Activated gamma-delta T cell (primary cell): ENCODE results near the gene UTRN.

Source experiments
- DNase-seq: peaks from one replicate; lab custom pipeline; 2025; lab: John Stamatoyannopoulos, UW

The UTRN gene

DNA sequence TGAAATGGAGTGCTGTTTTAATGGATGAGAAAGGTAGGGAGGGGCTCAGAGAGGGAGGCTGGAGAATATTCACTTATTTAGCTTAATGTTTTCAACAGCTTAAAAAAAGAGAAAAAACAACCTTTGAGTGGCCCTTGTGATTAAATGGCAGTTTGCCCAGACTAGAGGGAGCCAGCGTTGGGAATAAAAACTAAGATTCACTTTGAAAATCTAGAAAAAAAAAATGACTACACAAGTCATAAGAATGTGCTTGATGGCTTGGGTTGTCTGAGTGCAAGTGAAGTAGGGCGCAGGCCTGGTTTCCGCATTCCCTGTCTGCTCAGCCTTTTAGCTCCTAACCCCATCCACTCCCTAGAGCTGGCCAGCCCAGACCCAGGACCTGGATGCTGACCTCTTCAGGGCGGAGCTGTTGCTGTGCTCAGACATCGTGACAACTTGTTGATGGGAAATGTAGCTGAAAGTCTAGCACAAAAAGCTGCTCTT is 28.9 kb downstream of the UTRN start:
- no peak for DNase-seq

- no peak for DNase-seq
These were observed 29.4 kb downstream of the UTRN start for GRCh38 chr6:144314562-144314961.

GRCh38 chr6:144315226-144315980 is 30.3 kb downstream of the UTRN start:
- DNase-seq, result no peak

- no peak for DNase-seq
These were observed 31.1 kb downstream of the UTRN start for GRCh38 chr6:144315981-144316861.

GRCh38 chr6:144316862-144317195 is 31.7 kb downstream of the UTRN start:
- no peak for DNase-seq

- DNase-seq, result no peak
These were observed 32.6 kb downstream of the UTRN start for GRCh38 chr6:144317736-144318135.

GRCh38 chr6:144319211-144319610 is 34.1 kb downstream of the UTRN start:
- no peak for DNase-seq

DNA sequence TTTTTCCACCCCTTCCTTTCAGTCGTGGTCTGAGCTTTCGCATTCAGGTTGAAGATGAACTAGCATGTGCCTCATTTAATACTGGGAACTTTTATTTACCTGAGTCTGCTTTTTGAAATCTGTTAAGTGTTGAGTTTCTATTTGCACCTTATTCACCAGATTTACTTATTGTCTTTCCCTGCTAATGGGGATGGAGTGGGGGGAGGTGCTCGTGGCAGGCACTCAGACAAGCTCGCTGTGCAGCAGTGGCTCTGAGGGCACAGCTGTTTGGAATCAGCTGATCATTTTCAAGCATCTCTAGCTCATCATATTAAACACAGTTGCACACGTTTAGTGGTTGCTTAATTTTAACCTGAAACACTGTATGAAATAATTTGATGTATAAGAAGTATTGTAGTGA is 35.6 kb downstream of the UTRN start:
- no peak for DNase-seq

DNA sequence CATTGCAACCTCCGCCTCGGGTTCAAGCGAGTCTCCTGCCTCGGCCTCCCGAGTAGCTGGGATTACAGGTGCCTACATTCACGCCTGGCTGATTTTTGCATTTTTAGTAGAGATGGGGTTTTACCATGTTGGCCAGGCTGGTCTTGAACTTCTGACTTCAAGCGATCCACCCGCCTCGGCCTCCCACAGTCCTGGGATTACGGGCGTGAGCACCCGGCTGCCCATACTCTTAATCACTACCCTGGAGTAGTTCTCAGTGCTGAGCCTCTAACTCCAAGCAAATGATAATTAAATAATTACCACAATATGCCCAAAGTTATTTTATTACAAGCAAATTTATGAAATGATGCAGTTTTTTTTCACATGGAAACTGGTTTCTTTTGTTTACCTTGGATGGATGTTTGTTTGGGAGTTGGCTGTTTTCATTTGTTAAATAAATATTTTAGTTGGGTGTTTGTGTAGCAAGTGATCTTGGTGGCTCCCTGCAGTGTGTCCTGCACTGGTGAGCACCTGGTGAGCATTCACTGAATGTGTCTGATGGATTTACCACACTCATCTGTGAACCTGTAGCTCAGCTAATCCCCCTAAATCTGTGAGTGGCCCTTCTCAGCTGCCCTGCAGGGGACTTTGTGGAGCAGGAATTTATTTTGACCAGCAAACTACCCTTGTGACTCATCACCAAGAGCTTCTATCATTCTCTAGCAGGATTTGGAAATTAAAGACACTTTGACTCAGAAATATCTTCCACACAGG is 36.9 kb downstream of the UTRN start:
- no peak for DNase-seq

DNA sequence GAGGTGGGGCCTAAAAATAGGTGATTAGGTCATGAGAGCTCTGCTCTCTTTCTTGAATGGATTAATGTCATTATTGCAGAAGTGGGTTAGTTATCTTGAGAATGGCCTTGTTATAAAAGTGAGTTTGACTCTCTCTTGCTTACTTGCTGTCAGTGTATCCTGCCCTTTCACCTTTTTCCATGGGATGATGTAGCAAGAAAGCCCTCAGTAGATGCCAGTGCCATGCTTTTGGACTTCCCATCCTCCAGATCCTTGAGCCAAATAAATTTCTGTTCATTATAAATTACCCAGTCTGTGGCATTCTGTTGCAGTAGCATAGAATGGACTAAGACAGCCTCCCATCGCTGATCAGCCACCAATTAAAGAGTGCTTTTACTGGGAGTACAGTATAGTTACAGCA is 40.1 kb downstream of the UTRN start:
- DNase-seq, result no peak

DNA sequence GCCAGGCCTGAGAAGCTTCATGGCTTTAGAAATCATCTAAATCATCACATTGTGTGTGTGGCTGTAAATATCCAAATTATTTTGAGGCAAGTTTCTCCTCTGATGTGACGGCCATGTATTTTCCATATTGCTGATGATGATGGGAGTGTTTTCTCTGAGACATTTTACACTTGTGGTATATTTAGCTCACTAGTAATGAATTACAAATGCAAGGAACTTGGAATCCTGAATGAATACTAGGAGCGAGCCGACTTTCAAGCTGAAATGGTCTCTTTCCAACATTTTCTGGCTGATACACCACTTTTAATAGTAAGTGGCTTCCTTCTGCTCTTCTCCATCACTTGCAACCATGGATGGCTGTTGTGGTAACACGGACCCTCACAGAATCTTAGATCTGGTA is 41.3 kb downstream of the UTRN start:
- DNase-seq, result no peak

- no peak for DNase-seq
These were observed 41.9 kb downstream of the UTRN start for GRCh38 chr6:144327081-144327480.

DNA sequence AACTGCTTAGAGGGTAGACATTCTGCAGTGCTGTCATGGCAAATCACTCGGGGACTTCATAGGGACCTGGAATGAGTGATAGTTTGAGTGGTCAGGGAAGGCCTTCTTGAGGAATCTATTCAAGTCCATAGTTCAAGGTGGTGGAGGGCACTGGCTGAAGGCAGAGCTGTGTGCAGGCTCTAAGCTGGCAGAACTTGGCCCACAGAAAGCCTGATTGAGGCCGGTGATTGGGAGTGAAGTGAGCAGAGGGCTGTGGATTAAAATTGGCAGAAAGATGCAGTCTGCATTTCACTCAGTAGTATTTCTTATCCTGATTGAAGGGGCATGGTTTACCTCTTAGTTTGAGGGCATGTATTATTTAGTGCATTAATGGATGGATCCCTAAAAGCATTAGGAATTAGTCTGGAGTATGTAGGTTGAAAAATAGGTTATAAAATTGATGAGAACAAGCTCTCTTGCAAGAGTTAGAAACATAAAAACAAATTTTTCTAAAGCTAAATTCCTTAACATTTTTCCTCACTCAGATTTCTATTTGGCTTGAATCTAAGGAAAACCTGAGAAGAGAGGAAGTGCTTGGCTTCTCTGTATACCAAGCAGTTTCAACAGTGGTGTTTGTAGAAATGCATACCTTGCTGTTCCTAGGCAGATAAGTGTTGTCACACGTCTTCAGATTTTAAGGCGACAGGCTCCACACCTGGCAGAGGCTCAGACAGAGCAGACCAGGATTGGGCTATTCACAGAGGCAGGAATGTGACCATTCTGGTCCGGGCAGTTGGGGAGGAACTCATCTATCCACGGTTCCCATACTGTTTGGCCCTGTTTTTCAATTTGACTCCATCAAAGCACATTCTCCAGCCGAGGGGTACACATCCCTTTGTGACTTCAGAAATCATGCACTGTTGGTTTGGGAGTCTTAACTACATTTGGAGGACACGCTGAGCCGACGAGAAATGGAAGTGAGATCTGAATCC is 45.2 kb downstream of the UTRN start:
- DNase-seq, result no peak

GRCh38 chr6:144331491-144331969 is 46.4 kb downstream of the UTRN start:
- no peak for DNase-seq

DNA sequence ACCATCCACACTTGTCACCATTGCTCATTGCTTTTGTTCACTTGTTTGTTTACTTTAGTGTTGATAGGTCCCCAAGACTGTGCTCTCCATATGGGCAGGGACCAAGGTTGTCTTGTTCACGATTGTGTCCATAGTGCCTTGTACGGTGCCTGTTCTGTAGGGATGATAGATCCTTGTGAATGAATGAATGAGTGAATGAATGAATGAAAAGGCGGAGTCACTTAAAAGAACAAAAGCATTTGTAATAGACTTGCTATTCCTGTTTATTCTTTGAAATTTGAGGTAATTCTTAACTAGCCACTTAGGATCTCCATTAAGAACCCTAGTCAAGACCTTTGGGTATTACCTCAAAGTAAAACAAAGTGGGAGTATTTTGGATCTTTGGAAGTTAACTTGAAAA is 47.0 kb downstream of the UTRN start:
- DNase-seq, result no peak

GRCh38 chr6:144334150-144334708 is 49.1 kb downstream of the UTRN start:
- no peak for DNase-seq
